ENCODE results near the gene AP4S1.
"Not testable (repeated sequence)": the region's sequence is repeated elsewhere in the genome, so short reads cannot be mapped to it uniquely, and the experiment has no call there.

AP4S1 gene

DNA sequence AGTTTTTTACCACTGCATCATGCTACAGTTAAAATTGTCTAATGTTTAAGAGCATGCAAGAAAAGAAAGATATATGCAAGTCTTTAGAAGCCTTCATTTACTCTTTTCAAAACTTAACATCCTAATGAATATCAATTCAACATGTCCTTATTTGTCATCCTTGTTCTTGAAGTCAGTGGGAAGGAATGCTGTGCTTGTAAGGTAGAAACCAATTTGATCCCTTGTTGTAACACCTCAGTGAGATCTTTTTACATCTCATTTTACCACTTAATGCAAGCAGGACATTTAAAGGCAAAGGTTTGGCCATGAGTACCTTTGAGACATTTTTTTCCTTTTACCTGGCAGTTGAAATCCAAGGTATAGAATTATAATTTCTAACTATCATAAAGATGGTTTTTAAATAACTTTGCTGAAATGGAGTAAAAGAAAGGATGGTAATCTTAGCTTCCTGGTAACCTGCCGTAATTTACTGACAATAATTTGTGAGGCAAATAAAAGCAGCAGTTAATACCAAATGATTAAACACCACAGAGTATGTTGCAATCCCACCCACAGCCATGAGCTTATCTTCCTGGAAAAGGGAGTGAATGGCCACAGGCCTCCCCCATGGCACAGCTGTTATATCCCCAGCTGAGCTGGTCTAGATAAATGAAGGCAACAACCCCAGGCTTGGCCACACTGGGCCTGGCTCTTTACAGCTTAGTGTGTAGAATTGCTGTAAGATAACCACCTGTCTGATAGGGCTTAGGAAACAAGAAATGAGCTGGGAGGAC lies 33.9 kb downstream of the AP4S1 start:
- H3K27ac ChIP-seq, result no peak overlapping the region
- TF ChIP-seq ZFX (IDR thresholded peaks at IDR 0.05; ENCODE audit: borderline replicate concordance), result no peak
- TF ChIP-seq, protein P1, sequence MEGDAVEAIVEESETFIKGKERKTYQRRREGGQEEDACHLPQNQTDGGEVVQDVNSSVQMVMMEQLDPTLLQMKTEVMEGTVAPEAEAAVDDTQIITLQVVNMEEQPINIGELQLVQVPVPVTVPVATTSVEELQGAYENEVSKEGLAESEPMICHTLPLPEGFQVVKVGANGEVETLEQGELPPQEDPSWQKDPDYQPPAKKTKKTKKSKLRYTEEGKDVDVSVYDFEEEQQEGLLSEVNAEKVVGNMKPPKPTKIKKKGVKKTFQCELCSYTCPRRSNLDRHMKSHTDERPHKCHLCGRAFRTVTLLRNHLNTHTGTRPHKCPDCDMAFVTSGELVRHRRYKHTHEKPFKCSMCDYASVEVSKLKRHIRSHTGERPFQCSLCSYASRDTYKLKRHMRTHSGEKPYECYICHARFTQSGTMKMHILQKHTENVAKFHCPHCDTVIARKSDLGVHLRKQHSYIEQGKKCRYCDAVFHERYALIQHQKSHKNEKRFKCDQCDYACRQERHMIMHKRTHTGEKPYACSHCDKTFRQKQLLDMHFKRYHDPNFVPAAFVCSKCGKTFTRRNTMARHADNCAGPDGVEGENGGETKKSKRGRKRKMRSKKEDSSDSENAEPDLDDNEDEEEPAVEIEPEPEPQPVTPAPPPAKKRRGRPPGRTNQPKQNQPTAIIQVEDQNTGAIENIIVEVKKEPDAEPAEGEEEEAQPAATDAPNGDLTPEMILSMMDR (IDR thresholded peaks at IDR 0.05), result no peak

DNA sequence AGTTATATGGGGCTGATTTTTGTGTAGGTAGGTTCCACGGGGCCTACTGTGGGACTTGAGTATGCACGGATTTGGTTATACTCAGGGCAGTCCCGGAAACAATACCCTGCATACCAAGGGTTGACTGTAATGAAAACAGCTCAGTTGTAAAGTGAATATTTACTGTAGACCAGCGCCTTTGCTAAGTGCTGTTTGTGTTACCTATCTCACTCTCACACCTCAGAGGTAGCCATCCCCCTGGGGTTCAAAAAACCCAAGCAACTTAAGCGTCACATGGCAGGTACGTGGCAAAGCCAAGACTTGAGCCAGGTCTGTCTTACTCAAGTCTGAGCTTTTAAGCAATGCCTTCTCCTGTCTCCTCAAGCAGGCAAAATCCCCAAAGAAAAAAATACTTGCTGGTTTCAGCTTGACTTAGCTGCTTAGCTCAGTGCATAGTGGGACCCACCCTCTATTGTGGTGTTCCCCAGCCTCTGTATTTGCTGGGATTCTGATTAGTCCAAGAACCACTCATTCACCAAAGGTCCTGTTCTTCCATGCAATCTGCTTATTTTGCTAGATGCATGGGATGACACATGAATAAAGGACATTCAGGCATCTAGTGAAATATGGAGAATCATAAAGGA lies 34.9 kb downstream of the AP4S1 start:
- TF ChIP-seq, protein P1 (IDR thresholded peaks at IDR 0.05), result no peak
- TF ChIP-seq ZFX (IDR thresholded peaks at IDR 0.05; ENCODE audit: borderline replicate concordance), result no peak
- H3K27ac ChIP-seq, result no peak overlapping the region

DNA sequence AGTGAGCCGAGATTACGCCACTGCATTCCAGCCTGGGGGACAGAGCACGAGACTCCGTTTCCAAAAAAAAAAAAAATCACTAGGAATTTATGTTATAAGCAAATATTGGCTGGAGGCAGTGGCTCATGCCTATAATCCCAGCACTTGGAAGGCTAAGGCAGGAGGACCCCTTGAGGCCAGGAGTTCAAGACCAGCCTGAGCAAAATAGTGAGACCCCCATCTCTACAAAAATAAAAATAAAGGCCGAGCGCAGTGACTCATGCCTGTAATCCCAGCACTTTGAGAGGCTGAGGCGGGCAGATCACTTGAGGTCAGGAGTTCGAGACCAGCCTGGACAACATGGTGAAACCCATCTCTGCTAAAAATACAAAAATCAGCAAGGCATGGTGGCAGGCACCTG lies 37.5 kb downstream of the AP4S1 start:
- not testable (repeated sequence) for H3K27ac ChIP-seq

DNA sequence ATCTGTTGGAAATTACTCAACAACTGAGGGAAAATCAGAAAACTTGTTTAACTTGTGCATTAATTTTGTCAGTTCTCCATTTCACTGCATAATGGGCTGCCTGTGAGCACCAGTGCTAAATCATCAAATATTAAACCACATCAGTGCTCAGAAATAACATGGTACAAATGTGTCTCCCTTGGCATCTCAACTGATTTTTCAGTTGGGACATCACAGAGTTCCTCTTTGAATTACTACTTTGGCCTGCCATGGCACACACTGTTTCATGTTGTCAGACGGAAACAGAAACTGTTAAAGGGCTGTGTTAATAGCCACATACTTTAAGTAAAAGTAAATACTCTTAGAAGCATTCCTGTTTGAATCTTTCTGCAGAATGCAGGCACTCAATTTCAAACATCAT lies 42.8 kb downstream of the AP4S1 start:
- TF ChIP-seq, protein P1 (IDR thresholded peaks at IDR 0.05), result no peak
- TF ChIP-seq ZFX (IDR thresholded peaks at IDR 0.05; ENCODE audit: borderline replicate concordance), result no peak
- H3K27ac ChIP-seq, result no peak overlapping the region

DNA sequence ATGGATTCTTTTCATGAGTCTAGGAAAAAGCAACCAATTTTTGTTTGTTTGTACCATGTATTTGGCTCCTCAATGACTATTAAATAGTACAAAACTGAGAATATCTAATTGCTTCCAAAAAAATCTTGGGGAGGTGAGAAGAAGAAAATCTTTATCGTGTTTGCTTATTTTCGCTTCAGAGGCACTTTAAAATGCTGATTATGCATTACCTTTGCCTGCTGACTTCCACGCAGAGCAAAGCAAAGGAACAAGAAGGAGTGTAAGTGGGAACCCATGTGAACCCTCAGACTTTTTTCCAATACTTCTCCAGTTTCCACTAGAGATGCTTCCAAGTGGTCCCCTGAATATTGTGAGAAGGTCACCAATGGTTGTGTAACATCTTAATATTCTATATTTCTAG lies 43.9 kb downstream of the AP4S1 start:
- TF ChIP-seq ZFX (IDR thresholded peaks at IDR 0.05; ENCODE audit: borderline replicate concordance), result no peak
- TF ChIP-seq, protein P1 (IDR thresholded peaks at IDR 0.05), result no peak
- no peak overlapping the region for H3K27ac ChIP-seq

DNA sequence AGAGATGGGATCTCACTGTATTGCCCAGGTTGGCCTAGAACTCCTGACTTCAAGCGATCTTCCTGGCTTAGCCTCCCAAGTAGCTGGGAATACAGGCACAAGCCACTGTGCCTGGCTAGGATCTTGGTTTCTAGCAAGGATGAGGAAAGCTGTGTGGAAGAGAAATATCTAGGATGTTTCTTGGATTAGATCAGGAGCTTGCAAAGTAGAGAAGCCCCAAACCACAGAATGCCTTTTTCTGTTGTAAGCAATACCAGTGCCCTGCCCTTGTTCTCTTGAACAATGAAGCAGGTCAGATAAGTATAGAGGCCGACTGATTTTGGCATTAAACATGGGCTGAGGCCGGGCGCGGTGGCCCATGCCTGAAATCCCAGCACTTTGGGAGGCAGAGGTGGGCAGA lies 45.0 kb downstream of the AP4S1 start:
- no peak for TF ChIP-seq ZFX (IDR thresholded peaks at IDR 0.05; ENCODE audit: borderline replicate concordance)
- TF ChIP-seq, protein P1 (IDR thresholded peaks at IDR 0.05), result no peak
- H3K27ac ChIP-seq, result no peak overlapping the region

DNA sequence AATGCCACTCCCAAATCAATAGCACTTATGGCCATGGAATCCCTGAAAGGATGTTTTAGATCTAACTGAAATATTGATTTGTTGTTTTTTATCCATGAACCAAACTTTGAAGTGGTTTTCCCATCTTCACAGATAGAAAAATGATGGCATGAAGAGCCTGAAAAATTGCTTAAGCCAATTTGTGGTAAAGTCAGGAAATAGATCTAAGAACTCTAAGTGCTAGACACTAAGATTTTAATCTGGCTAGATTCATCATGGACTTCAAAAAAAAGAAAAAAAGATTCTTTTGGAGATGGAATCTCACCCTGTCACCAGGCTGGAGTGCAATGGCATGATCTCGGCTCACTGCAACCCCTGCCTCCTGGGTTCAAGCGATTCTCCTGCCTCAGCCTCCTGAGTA lies 45.7 kb downstream of the AP4S1 start:
- no peak for TF ChIP-seq ZFX (IDR thresholded peaks at IDR 0.05; ENCODE audit: borderline replicate concordance)
- TF ChIP-seq, protein P1 (IDR thresholded peaks at IDR 0.05), result no peak
- H3K27ac ChIP-seq, result no peak overlapping the region

All from 22Rv1 (cell line).